ENCODE measurements around the gene GRB10. TPM values are rescaled to one million over a fixed set of nuclear protein-coding genes. Genes with fewer than 3 reads are reported as not detected.

Gene GRB10
- total and polyA plus RNA-seq, 2 of the 8 experiments (the other 6 are each of a cell fraction or from before 2014, with no cell fraction given): 35.7 to 97.0 TPM

DNA sequence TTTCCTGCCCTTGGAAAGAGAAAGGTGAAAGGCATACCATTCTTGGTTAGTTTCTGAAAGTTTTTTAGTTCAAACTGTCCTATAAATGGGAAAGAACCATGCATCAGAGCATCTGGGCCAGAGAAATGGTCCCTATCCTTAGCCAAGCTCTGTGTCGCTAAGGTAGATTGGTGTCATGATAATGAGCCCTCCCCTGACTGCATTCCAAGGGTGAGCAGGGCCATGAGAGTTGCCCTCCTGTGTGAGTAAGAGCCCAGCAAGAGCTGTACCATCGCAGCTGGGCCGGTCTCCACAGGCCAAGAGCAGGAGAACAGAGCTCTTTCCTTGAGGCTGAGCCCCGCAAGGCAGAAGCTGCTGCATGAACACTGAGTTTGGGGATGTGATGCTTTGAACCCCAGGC lies 30.3 kb downstream of the GRB10 start:
- DNase-seq (ENCODE audit: low read depth in 1 of 2, low spot score in 2 of 2): no peak
- H2AFZ ChIP-seq (ENCODE audit: low read length): no peak overlapping the region
- peaks cover 2 to 17% (median 6%) of the 10 kb centered on the region in 4 experiments; a peak in 5 of 7 replicates for H3K4me1 ChIP-seq (replicated peaks in 1 of 4; ENCODE audit: control insufficient read depth in 3 of 4, insufficient read depth in 4 of 4, low read length in 3 of 4)
- H3K79me1 ChIP-seq (ENCODE audit: low read depth, low read length): peaks cover 28% of the 10 kb centered on the region
- no peak overlapping the region for H3K23ac ChIP-seq (ENCODE audit: insufficient read length)
- TF ChIP-seq ATF3 (IDR thresholded peaks at IDR 0.05; ENCODE audit: insufficient read depth, low read depth, low read length): no peak
- TF ChIP-seq KDM5A (IDR thresholded peaks at IDR 0.05; ENCODE audit: low read length): no peak
- TF ChIP-seq CTBP2 (IDR thresholded peaks at IDR 0.05; ENCODE audit: borderline replicate concordance, insufficient read depth, insufficient read length, low read length): no peak
- no peak for TF ChIP-seq CEBPB (IDR thresholded peaks at IDR 0.05; ENCODE audit: low read depth, low read length)
- TF ChIP-seq TEAD4 (IDR thresholded peaks at IDR 0.05; ENCODE audit: low read depth, low read length): peak; percentile 66; the same call in 1 of the 2 replicates
- H3K36me3 ChIP-seq (ENCODE audit: control insufficient read depth in 2 of 4, insufficient read depth in 4 of 4, low read length in 3 of 4): peaks cover 0 to 7% (median 0%) of the 10 kb centered on the region in 4 experiments; a peak in 1 of 8 replicates
- FAIRE-seq: no peak
- H3K18ac ChIP-seq (ENCODE audit: extremely low read depth, low read length): no peak overlapping the region
- no peak overlapping the region for H4K91ac ChIP-seq (replicated peaks; ENCODE audit: insufficient read length, low read length)
- H3K4ac ChIP-seq (replicated peaks; ENCODE audit: insufficient read length, low read depth, low read length): no peak overlapping the region
- no peak overlapping the region for H3K14ac ChIP-seq (ENCODE audit: insufficient read length)
- H3K79me2 ChIP-seq (ENCODE audit: control insufficient read depth in 1 of 2, insufficient read depth in 2 of 2, low read length in 2 of 2): peaks cover 0 to 95% of the 10 kb centered on the region in 2 experiments; a peak in 3 of 4 replicates
- H4K20me1 ChIP-seq (replicated peaks in 1 of 2; ENCODE audit: control insufficient read depth in 1 of 2, insufficient read depth in 2 of 2, low read length in 2 of 2): peaks cover 19 to 36% of the 10 kb centered on the region in 2 experiments
- H4K5ac ChIP-seq (ENCODE audit: insufficient read length, low read depth, low read length): no peak overlapping the region
- no peak overlapping the region for H3K9ac ChIP-seq (replicated peaks in 1 of 4; ENCODE audit: extremely low read depth in 1 of 4, low read depth in 3 of 4, low read length in 3 of 4)
- POLR2A ChIA-PET (ENCODE audit: partially characterized antibody): interaction anchor here (0.6 to 1.1 kb wide), 2 partner anchors 17 to 48 kb away, joined by 3 read pairs; no protein-coding TSS in a partner anchor
- H2BK120ac ChIP-seq (replicated peaks; ENCODE audit: low read depth, low read length): no peak overlapping the region
- H2BK15ac ChIP-seq (ENCODE audit: low read length): no peak overlapping the region
- WGBS, 2 experiments (ENCODE audit: extremely low coverage in 1 of 2, insufficient coverage in 1 of 2, insufficient read length in 1 of 2, insufficient replicate concordance in 2 of 2, low coverage in 1 of 2, low lambda C conversion rate in 2 of 2, missing lambda C conversion rate in 1 of 2): 85% methylated on average over 4 of the region's 4 CpGs; no CpG with 5 or more reads in 1 of the 2 experiments
- CTCF ChIA-PET (ENCODE audit: partially characterized antibody): no interaction called here
- H3K4me3 ChIP-seq (ENCODE audit: extremely low read depth in 1 of 4, insufficient read depth in 2 of 4, low read depth in 3 of 4, low read length in 4 of 4): no peak overlapping the region
- no peak overlapping the region for H3K4me2 ChIP-seq (ENCODE audit: insufficient read depth in 1 of 2, low read depth in 2 of 2, low read length in 2 of 2)
- H2BK20ac ChIP-seq (ENCODE audit: low read length): no peak overlapping the region
- H2BK12ac ChIP-seq (ENCODE audit: low read depth, low read length): no peak overlapping the region
- no peak overlapping the region for H3K27ac ChIP-seq (ENCODE audit: low read depth, low read length)
- H4K8ac ChIP-seq (ENCODE audit: extremely low read depth, insufficient read depth, low read length): no peak overlapping the region
- no peak overlapping the region for H3K56ac ChIP-seq (replicated peaks; ENCODE audit: insufficient read length, low read depth, low read length)
- H2BK5ac ChIP-seq (ENCODE audit: low read depth, low read length): no peak overlapping the region
- no peaks in the 10 kb centered on the region for H3K27me3 ChIP-seq (replicated peaks in 1 of 4; ENCODE audit: control insufficient read depth in 3 of 4, extremely low read depth in 1 of 4, insufficient read depth in 3 of 4, low read length in 3 of 4)
- H2AK5ac ChIP-seq (ENCODE audit: low read depth, low read length): no peak overlapping the region
- no peaks in the 10 kb centered on the region for H3K9me3 ChIP-seq (ENCODE audit: insufficient read depth in 2 of 2, low read depth in 1 of 2, low read length in 1 of 2)
- H3K23me2 ChIP-seq (ENCODE audit: low read depth, low read length): no peaks in the 10 kb centered on the region

Data from H1 (cell line).